SK-N-SH treated with all-trans-retinoic acid at 6 μM for 48 hours (cell line): ENCODE data around the gene PLEKHG3.

Experiments used
- ATAC-seq: fragments of 200-7000 bp; cut with Tn5 transposase; 3 replicates; pipeline ENCODE4 v1.9.1; 2020; ENCODE audit warnings: mild to moderate bottlenecking, moderate library complexity
- ARNTL ChIP-seq: fragments of 450-650 bp; formaldehyde crosslinking; IDR thresholded peaks from 2 replicates; pipeline ENCODE4 v1.5.0; 2020; ENCODE audit warnings: low read depth, mild to moderate bottlenecking, moderate library complexity, borderline replicate concordance
- BACH2 ChIP-seq: fragments of 250-450 bp; sonication (Bioruptor Pico); IDR thresholded peaks from 2 replicates; pipeline ENCODE4 v1.9.0; 2021; ENCODE audit warnings: mild to moderate bottlenecking, borderline replicate concordance
- CSDC2 ChIP-seq: fragments of 250-450 bp; sonication (Bioruptor Pico); IDR thresholded peaks from 2 replicates; pipeline ENCODE4 v1.5.0; 2020; ENCODE audit warnings: mild to moderate bottlenecking, moderate library complexity
- ESRRG ChIP-seq: fragments of 250-450 bp; sonication (Bioruptor Pico); IDR thresholded peaks from 2 replicates; pipeline ENCODE4 v1.6.1; 2021; ENCODE audit warnings: mild to moderate bottlenecking
- OSR1 ChIP-seq: fragments of 250-450 bp; sonication (Bioruptor Pico); IDR thresholded peaks from 2 replicates; pipeline ENCODE4 v1.8.0; 2022; ENCODE audit warnings: moderate library complexity, mild to moderate bottlenecking, inconsistent platforms
- PPARA ChIP-seq: fragments of 250-450 bp; sonication (Bioruptor Pico); IDR thresholded peaks from 2 replicates; pipeline ENCODE4 v1.5.0; 2020; ENCODE audit warnings: mild to moderate bottlenecking, borderline replicate concordance
- RARB ChIP-seq: fragments of 250-450 bp; sonication (Bioruptor Pico); IDR thresholded peaks from 2 replicates; pipeline ENCODE4 v1.8.0; 2021; ENCODE audit warnings: mild to moderate bottlenecking, moderate library complexity
- SNAI2 ChIP-seq: fragments of 250-450 bp; sonication (Bioruptor Pico); IDR thresholded peaks from 2 replicates; pipeline ENCODE4 v1.5.0; 2020; ENCODE audit warnings: mild to moderate bottlenecking, moderate library complexity
- TCF4 ChIP-seq: fragments of 250-450 bp; sonication (Bioruptor Pico); IDR thresholded peaks from 2 replicates; pipeline ENCODE4 v1.8.0; 2021; ENCODE audit warnings: mild to moderate bottlenecking, moderate library complexity, borderline replicate concordance
- TOX ChIP-seq: fragments of 250-450 bp; sonication (Bioruptor Pico); IDR thresholded peaks from 2 replicates; pipeline ENCODE4 v1.8.0; 2021; ENCODE audit warnings: mild to moderate bottlenecking, moderate library complexity, borderline replicate concordance
- ZFP3 ChIP-seq: fragments of 250-450 bp; sonication (Bioruptor Pico); IDR thresholded peaks from 2 replicates; pipeline ENCODE4 v1.5.0; 2020; ENCODE audit warnings: mild to moderate bottlenecking, moderate library complexity
- ZNF565 ChIP-seq: fragments of 450-650 bp; formaldehyde crosslinking; conservative IDR thresholded peaks from 2 replicates; pipeline ENCODE4 v1.5.0; 2020; ENCODE audit warnings: low read depth, mild to moderate bottlenecking, moderate library complexity
- TF ChIP-seq, protein P1 (sequence below): fragments of 250-450 bp; sonication (Bioruptor Pico); IDR thresholded peaks from 2 replicates; pipeline ENCODE4 v1.5.1; 2021; ENCODE audit warnings: mild to moderate bottlenecking, moderate library complexity
- TF ChIP-seq, protein P2 (sequence below): fragments of 250-450 bp; sonication (Bioruptor Pico); IDR thresholded peaks from 2 replicates; pipeline ENCODE4 v1.5.0; 2020; ENCODE audit warnings: mild to moderate bottlenecking, moderate library complexity
- TF ChIP-seq, protein P3 (sequence below): fragments of 250-450 bp; sonication (Bioruptor Pico); IDR thresholded peaks from 2 replicates; pipeline ENCODE4 v1.8.0; 2021; ENCODE audit warnings: low read depth, mild to moderate bottlenecking, moderate library complexity, borderline replicate concordance
- TF ChIP-seq, protein P4 (sequence below): fragments of 250-450 bp; sonication (Bioruptor Pico); IDR thresholded peaks from 2 replicates; pipeline ENCODE4 v1.8.0; 2020; ENCODE audit warnings: mild to moderate bottlenecking, moderate library complexity, borderline replicate concordance

Gene PLEKHG3

DNA sequence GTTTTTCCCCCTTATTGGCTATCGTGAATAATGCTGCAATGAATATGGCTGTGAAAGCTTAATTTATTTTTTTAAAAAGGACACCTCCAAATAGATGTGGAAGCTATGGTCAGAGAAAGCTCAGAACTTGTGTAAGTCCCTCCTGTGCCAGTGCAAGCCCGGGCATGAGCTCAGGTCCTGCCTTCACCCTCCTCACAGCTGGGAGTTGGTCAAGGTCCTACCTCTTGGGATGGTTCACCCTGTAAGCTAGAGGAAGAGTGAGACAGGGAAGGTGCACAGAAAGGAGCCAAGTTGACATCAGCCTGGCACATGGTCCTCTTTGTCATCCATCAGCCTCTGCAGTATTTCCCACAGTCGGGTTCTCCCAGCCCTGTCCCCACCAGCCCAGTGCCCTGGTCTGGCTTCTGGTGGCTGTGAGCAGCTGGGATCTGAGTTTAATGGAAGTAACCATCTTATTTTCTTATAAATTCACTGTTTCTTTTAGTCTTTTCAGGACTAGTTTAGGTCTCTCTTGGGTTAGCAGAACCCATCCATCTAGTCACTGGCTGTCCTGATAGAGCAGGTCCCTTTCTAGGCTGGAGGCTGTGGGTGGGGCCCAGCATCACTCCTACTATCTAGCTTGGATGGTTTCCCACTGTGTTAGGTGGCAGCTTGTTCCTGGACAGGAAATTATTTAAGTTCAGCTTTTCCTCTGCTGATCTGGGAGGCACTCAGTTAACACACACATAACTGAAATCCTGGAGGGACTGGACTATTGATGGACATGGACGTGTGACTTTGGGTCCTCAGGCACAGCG lies 11.8 kb upstream of the PLEKHG3 start:
- TF ChIP-seq ARNTL (CRISPR knock-in tag): no peak
- TF ChIP-seq, all 23 proteins: peak for 0
- ATAC-seq: no peak

DNA sequence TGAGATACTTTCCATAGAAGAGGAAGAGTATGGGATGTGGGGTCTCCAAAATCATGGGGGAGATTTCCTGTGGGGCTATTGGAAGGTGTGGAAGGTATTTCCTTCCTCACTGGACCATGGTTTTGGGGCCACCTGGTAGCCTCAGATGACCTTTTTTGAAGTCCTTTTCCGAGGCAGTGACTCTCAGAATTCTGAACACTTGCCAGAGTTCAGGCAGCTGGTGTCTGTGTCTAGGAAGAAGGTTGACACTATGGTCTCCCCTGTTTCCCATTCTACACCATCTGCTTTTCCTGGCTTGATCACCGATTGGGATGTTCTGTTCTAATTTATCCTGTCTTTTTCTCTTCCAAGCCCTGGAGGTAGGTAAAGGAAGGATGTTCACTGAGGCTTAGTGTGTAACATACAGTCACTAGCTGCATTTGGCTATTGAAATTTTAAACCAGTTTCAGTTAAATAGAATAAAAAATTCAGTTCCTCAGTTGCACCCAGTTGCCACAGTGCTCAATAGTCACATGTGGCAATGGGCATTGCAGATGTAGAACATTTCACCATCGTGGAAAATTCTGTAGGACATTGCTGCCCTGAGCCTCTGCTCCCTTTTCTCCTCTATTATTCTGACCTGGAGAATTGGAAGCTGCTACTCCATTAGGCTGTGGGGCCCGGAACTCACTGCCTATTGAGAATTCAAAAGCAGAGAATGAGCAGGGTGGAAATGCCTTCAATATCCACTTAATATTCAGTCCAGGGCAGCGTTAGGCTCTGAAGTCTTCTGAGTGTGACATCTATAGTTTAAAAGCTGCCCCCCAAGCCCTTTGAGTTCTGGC lies 11.0 kb upstream of the PLEKHG3 start:
- no peak for ATAC-seq
- TF ChIP-seq, protein P1, sequence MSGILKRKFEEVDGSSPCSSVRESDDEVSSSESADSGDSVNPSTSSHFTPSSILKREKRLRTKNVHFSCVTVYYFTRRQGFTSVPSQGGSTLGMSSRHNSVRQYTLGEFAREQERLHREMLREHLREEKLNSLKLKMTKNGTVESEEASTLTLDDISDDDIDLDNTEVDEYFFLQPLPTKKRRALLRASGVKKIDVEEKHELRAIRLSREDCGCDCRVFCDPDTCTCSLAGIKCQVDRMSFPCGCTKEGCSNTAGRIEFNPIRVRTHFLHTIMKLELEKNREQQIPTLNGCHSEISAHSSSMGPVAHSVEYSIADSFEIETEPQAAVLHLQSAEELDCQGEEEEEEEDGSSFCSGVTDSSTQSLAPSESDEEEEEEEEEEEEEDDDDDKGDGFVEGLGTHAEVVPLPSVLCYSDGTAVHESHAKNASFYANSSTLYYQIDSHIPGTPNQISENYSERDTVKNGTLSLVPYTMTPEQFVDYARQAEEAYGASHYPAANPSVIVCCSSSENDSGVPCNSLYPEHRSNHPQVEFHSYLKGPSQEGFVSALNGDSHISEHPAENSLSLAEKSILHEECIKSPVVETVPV (CRISPR knock-in tag): no peak
- TF ChIP-seq CSDC2 (CRISPR knock-in tag) (no peak), ARNTL (CRISPR knock-in tag) (no peak), ZNF565 (CRISPR knock-in tag) (no peak), PPARA (CRISPR knock-in tag) (no peak), OSR1 (no peak), ESRRG (no peak), SNAI2 (CRISPR knock-in tag) (no peak), TOX (CRISPR knock-in tag) (no peak)
- TF ChIP-seq, protein P2, sequence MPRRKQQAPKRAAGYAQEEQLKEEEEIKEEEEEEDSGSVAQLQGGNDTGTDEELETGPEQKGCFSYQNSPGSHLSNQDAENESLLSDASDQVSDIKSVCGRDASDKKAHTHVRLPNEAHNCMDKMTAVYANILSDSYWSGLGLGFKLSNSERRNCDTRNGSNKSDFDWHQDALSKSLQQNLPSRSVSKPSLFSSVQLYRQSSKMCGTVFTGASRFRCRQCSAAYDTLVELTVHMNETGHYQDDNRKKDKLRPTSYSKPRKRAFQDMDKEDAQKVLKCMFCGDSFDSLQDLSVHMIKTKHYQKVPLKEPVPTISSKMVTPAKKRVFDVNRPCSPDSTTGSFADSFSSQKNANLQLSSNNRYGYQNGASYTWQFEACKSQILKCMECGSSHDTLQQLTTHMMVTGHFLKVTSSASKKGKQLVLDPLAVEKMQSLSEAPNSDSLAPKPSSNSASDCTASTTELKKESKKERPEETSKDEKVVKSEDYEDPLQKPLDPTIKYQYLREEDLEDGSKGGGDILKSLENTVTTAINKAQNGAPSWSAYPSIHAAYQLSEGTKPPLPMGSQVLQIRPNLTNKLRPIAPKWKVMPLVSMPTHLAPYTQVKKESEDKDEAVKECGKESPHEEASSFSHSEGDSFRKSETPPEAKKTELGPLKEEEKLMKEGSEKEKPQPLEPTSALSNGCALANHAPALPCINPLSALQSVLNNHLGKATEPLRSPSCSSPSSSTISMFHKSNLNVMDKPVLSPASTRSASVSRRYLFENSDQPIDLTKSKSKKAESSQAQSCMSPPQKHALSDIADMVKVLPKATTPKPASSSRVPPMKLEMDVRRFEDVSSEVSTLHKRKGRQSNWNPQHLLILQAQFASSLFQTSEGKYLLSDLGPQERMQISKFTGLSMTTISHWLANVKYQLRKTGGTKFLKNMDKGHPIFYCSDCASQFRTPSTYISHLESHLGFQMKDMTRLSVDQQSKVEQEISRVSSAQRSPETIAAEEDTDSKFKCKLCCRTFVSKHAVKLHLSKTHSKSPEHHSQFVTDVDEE (CRISPR knock-in tag): no peak
- TF ChIP-seq, protein P3, sequence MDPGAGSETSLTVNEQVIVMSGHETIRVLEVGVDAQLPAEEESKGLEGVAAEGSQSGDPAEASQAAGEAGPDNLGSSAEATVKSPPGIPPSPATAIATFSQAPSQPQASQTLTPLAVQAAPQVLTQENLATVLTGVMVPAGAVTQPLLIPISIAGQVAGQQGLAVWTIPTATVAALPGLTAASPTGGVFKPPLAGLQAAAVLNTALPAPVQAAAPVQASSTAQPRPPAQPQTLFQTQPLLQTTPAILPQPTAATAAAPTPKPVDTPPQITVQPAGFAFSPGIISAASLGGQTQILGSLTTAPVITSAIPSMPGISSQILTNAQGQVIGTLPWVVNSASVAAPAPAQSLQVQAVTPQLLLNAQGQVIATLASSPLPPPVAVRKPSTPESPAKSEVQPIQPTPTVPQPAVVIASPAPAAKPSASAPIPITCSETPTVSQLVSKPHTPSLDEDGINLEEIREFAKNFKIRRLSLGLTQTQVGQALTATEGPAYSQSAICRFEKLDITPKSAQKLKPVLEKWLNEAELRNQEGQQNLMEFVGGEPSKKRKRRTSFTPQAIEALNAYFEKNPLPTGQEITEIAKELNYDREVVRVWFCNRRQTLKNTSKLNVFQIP (CRISPR knock-in tag): no peak

DNA sequence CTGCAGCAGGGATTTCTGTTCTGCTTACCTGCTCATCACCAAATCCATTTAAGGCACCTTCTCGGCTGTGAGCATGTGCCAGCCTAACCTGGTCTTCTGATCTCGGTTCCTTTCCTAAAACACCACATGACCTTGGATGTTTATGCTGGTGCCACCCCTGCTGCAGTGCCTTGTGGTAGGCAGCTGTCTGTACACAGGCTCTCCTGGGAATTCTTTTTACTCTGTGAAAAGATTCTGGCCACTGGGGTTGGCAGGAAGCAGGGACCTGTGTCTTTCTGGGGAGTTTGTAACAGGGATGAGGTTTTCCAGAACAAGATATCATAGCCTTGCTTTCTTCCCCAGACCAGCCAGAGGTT lies 10.4 kb upstream of the PLEKHG3 start:
- ATAC-seq: no peak
- TF ChIP-seq RARB (CRISPR knock-in tag) (no peak), TCF4 (CRISPR knock-in tag) (no peak), ZFP3 (CRISPR knock-in tag) (no peak), TOX (CRISPR knock-in tag) (no peak), PPARA (CRISPR knock-in tag) (no peak), BACH2 (CRISPR knock-in tag) (no peak), ZNF565 (CRISPR knock-in tag) (no peak)
- TF ChIP-seq, protein P1 (CRISPR knock-in tag): no peak
- TF ChIP-seq, protein P4, sequence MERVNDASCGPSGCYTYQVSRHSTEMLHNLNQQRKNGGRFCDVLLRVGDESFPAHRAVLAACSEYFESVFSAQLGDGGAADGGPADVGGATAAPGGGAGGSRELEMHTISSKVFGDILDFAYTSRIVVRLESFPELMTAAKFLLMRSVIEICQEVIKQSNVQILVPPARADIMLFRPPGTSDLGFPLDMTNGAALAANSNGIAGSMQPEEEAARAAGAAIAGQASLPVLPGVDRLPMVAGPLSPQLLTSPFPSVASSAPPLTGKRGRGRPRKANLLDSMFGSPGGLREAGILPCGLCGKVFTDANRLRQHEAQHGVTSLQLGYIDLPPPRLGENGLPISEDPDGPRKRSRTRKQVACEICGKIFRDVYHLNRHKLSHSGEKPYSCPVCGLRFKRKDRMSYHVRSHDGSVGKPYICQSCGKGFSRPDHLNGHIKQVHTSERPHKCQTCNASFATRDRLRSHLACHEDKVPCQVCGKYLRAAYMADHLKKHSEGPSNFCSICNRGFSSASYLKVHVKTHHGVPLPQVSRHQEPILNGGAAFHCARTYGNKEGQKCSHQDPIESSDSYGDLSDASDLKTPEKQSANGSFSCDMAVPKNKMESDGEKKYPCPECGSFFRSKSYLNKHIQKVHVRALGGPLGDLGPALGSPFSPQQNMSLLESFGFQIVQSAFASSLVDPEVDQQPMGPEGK: no peak
